NCI-H1436 (cell line): ENCODE data around the gene OCIAD1.
"Not testable (repeated sequence)": the region's sequence is repeated elsewhere in the genome, so short reads cannot be mapped to it uniquely, and the experiment has no call there.

Experiments
- DNase-seq: peaks from one replicate; lab custom pipeline; 2025; lab: John Stamatoyannopoulos, UW

Gene OCIAD1

GRCh38 chr4:48816971-48817370 is 13.9 kb upstream of the OCIAD1 start:
- DNase-seq = no peak

- not testable (repeated sequence) for DNase-seq
Observed at GRCh38 chr4:48821431-48821830, 9.5 kb upstream of the OCIAD1 start.

- no peak for DNase-seq
Observed at GRCh38 chr4:48827622-48828021, 3.3 kb upstream of the OCIAD1 start.

GRCh38 chr4:48831532-48832030 is 693 bp downstream of the OCIAD1 start:
- peak; percentile 6 for DNase-seq

GRCh38 chr4:48832571-48832970 is 1.7 kb downstream of the OCIAD1 start:
- no peak for DNase-seq

- no peak for DNase-seq
Observed at GRCh38 chr4:48836658-48837057, 5.8 kb downstream of the OCIAD1 start.

GRCh38 chr4:48841045-48841827 is 10.3 kb downstream of the OCIAD1 start:
- DNase-seq = no peak

GRCh38 chr4:48844843-48845242 is 14.0 kb downstream of the OCIAD1 start:
- DNase-seq = no peak

- DNase-seq = not testable (repeated sequence)
Observed at GRCh38 chr4:48848799-48849198, 17.9 kb downstream of the OCIAD1 start.

GRCh38 chr4:48851651-48852050 is 20.8 kb downstream of the OCIAD1 start:
- DNase-seq = no peak

- DNase-seq = no peak
Observed at GRCh38 chr4:48853604-48854394, 22.9 kb downstream of the OCIAD1 start.

GRCh38 chr4:48854395-48854683 is 23.5 kb downstream of the OCIAD1 start:
- DNase-seq = no peak

GRCh38 chr4:48854982-48855381 is 24.1 kb downstream of the OCIAD1 start:
- DNase-seq = no peak

GRCh38 chr4:48858130-48858529 is 27.2 kb downstream of the OCIAD1 start:
- no peak for DNase-seq

GRCh38 chr4:48862038-48862437 is 31.1 kb downstream of the OCIAD1 start:
- DNase-seq = no peak

- no peak for DNase-seq
Observed at GRCh38 chr4:48862661-48863060, 31.8 kb downstream of the OCIAD1 start.

GRCh38 chr4:48863728-48864127 is 32.8 kb downstream of the OCIAD1 start:
- no peak for DNase-seq

- not testable (repeated sequence) for DNase-seq
Observed at GRCh38 chr4:48864696-48865095, 33.8 kb downstream of the OCIAD1 start.

GRCh38 chr4:48877827-48878535 is 47.1 kb downstream of the OCIAD1 start:
- DNase-seq = no peak

- DNase-seq = no peak
Observed at GRCh38 chr4:48879561-48880442, 48.9 kb downstream of the OCIAD1 start.

- DNase-seq = not testable (repeated sequence)
Observed at GRCh38 chr4:48881646-48882045, 50.8 kb downstream of the OCIAD1 start.

- DNase-seq = not testable (repeated sequence)
Observed at GRCh38 chr4:48889750-48890149, 58.9 kb downstream of the OCIAD1 start.
